ENCODE results near the gene PDP2.

The PDP2 gene

GRCh38 chr16:66905633-66906539 is 25.6 kb downstream of the PDP2 start:
- no peaks in the 10 kb centered on the region for H3K4me1 ChIP-seq (ENCODE audit: control insufficient read depth, insufficient read depth, low read length)
- no peaks in the 10 kb centered on the region for H3K27me3 ChIP-seq (ENCODE audit: control insufficient read depth, insufficient read depth, low read length)
- no peaks in the 10 kb centered on the region for H3K36me3 ChIP-seq (ENCODE audit: control insufficient read depth, insufficient read depth, low read length)
- H3K4me3 ChIP-seq (ENCODE audit: low read depth, low read length), result no peak overlapping the region
- no peaks in the 10 kb centered on the region for H3K9me3 ChIP-seq (ENCODE audit: control insufficient read depth, insufficient read depth, low read length)
- H3K27ac ChIP-seq (ENCODE audit: low read depth, low read length), result no peak overlapping the region
- H3K9ac ChIP-seq (ENCODE audit: low read depth, low read length), result no peak overlapping the region

DNA sequence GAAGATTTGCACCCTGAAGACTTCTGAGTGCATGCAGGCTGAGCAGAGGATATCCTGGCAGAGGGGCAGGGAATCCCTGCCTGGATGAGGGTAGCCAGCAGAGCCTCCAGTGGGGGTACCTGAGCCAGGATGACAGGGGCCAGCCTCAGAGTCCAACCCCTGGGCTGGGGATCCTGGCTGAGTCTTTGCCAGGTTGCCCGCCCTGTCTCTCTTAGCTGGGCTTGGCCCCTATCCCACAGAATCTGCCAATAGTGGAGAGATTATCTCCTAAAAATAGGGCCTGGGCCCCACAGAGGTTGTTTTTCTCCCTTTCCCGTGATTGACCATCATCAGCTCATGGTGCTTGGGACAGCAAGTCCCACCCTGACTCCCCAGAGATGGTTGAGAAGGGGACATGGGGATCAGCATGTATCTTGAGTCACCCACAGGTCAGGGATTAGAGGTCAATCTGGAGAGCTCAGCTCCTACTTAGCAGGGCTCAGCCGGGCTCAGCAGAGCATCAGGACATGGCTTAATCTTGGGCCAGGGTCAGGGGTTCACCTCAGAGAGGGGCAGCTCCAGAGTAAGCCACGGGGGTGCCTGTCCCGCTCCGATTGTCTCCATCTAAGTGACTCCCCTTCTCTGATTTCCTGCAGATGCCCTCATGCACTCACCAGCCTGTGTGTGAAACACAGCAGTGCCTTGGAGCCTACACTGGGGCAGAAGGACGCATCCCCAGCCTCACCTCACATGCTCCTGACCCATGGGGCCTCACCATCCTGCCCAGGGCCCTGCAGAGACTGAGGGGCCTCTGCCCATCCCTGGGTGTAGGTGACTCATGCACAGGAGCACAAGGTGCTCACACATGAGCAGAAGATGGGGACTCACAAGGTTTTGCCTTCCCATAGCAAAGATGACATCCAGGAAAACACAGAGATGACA is 26.9 kb downstream of the PDP2 start:
- Histone ChIP-seq H3K36me3 (ENCODE audit: control insufficient read depth, insufficient read depth, low read length) (no peaks in the 10 kb centered on the region), H3K4me1 (ENCODE audit: control insufficient read depth, insufficient read depth, low read length) (no peaks in the 10 kb centered on the region), H3K9me3 (ENCODE audit: control insufficient read depth, insufficient read depth, low read length) (no peaks in the 10 kb centered on the region), H3K4me3 (ENCODE audit: low read depth, low read length) (no peak overlapping the region), H3K9ac (ENCODE audit: low read depth, low read length) (no peak overlapping the region), H3K27ac (ENCODE audit: low read depth, low read length) (no peak overlapping the region), H3K27me3 (ENCODE audit: control insufficient read depth, insufficient read depth, low read length) (no peaks in the 10 kb centered on the region)

DNA sequence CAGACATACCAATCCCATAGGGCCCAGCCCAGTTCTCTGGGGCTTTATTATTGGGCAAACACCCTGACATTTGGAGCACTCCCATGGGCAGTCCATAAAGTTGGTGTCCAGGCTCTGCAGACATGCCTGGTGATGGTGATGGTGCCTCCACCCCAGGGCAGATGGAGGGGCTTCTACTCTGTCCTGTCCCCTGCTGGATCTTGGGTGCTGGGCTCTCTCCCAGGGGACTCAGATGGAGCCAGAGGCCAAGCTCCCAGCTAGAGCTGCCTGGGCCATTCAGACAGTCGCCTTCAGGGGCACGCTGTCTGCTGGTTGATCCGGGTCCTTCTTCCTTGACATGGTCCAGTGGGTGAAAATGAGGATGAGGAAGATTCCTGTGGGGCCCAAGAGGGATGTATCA is 27.8 kb downstream of the PDP2 start:
- Histone ChIP-seq H3K36me3 (ENCODE audit: control insufficient read depth, insufficient read depth, low read length) (no peaks in the 10 kb centered on the region), H3K4me1 (ENCODE audit: control insufficient read depth, insufficient read depth, low read length) (no peaks in the 10 kb centered on the region), H3K27ac (ENCODE audit: low read depth, low read length) (no peak overlapping the region), H3K9ac (ENCODE audit: low read depth, low read length) (no peak overlapping the region), H3K9me3 (ENCODE audit: control insufficient read depth, insufficient read depth, low read length) (no peaks in the 10 kb centered on the region), H3K27me3 (ENCODE audit: control insufficient read depth, insufficient read depth, low read length) (no peaks in the 10 kb centered on the region), H3K4me3 (ENCODE audit: low read depth, low read length) (no peak overlapping the region)

GRCh38 chr16:66908762-66909559 is 28.6 kb downstream of the PDP2 start:
- H3K4me1 ChIP-seq (ENCODE audit: control insufficient read depth, insufficient read depth, low read length), result no peaks in the 10 kb centered on the region
- H3K36me3 ChIP-seq (ENCODE audit: control insufficient read depth, insufficient read depth, low read length), result no peaks in the 10 kb centered on the region
- no peaks in the 10 kb centered on the region for H3K27me3 ChIP-seq (ENCODE audit: control insufficient read depth, insufficient read depth, low read length)
- no peaks in the 10 kb centered on the region for H3K9me3 ChIP-seq (ENCODE audit: control insufficient read depth, insufficient read depth, low read length)
- no peak overlapping the region for H3K9ac ChIP-seq (ENCODE audit: low read depth, low read length)
- H3K27ac ChIP-seq (ENCODE audit: low read depth, low read length), result no peak overlapping the region
- H3K4me3 ChIP-seq (ENCODE audit: low read depth, low read length), result no peak overlapping the region

DNA sequence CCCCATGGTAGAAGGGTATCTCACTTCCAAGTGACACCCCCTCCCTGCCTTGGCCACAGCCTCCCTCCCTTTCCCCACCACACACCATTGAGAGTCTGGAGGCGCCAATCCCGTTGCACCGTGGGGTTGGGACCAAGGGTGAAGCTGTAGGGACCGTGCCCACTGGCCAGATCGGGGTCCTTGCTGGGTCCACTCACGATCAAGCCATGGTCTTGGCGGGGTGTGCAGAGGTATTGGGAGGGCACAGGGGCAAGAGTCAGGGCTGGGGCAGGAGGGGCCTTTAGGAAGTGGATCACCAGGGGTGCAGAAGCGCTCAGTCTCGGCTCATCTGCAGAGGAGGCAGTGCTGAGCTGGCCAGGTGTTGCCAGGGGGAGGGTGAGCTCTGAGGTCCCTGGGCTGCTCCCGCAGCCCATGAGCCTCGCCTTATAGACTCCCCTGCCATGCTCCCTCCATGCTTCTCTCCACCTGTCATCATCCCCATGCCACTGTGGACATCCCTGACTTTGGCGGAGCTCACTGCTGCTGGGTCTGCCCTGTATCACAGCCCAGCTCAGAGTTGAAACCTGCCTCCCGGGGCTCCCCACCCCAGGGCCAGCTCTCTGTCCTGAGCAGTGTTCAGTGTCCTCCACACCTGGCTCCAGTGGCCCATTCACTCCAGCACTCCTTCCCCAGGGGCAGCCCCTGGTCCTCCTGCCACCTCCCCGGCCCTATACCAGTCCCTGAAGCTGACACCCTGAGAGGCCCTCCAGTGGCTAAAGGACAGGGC is 30.0 kb downstream of the PDP2 start:
- no peak overlapping the region for H3K4me3 ChIP-seq (ENCODE audit: low read depth, low read length)
- H3K36me3 ChIP-seq (ENCODE audit: control insufficient read depth, insufficient read depth, low read length), result no peaks in the 10 kb centered on the region
- H3K27ac ChIP-seq (ENCODE audit: low read depth, low read length), result no peak overlapping the region
- H3K9me3 ChIP-seq (ENCODE audit: control insufficient read depth, insufficient read depth, low read length), result no peaks in the 10 kb centered on the region
- no peak overlapping the region for H3K9ac ChIP-seq (ENCODE audit: low read depth, low read length)
- no peaks in the 10 kb centered on the region for H3K4me1 ChIP-seq (ENCODE audit: control insufficient read depth, insufficient read depth, low read length)
- H3K27me3 ChIP-seq (ENCODE audit: control insufficient read depth, insufficient read depth, low read length), result no peaks in the 10 kb centered on the region

DNA sequence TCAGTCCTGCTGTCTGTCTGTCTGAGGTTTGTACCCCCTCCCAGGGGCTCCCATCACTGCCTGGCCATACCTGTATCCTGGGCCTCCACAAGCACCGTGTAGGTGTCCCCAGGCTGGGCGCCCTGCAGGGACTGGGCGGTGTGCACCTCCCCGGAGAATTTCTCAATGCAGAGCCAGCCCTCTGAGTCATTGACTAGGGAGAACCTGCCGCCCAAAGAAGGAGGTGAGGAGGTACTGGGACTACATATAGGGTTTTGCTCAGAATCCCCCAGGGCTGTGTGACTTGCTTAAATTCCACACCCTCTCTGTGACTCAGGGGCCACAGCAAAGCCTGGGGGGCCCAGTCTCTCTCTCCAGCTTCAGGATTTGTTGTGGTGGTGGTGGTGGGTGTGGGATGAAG is 30.8 kb downstream of the PDP2 start:
- Histone ChIP-seq H3K27me3 (ENCODE audit: control insufficient read depth, insufficient read depth, low read length) (no peaks in the 10 kb centered on the region), H3K4me3 (ENCODE audit: low read depth, low read length) (no peak overlapping the region), H3K27ac (ENCODE audit: low read depth, low read length) (no peak overlapping the region), H3K9ac (ENCODE audit: low read depth, low read length) (no peak overlapping the region), H3K9me3 (ENCODE audit: control insufficient read depth, insufficient read depth, low read length) (no peaks in the 10 kb centered on the region), H3K36me3 (ENCODE audit: control insufficient read depth, insufficient read depth, low read length) (no peaks in the 10 kb centered on the region), H3K4me1 (ENCODE audit: control insufficient read depth, insufficient read depth, low read length) (no peaks in the 10 kb centered on the region)

DNA sequence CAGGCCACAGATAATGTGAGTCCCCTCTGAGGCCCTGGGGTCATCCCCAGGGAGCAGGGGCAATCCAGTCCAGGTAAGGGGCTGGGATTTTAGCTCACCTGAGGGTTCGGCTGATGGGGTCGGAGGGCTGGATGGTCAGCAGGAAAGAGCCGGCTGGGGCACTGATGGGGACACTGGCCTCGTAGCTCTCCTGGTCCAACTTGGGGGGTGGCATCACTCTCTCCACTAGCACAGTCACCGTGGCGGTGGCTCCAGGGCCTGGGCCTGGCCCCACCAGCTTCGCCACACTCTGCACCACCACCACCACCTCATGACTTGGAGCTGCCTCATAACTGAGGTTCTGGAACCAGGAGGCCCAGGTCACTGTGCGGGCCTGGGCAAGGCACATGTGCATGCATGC is 31.5 kb downstream of the PDP2 start:
- no peak overlapping the region for H3K9ac ChIP-seq (ENCODE audit: low read depth, low read length)
- no peaks in the 10 kb centered on the region for H3K36me3 ChIP-seq (ENCODE audit: control insufficient read depth, insufficient read depth, low read length)
- no peaks in the 10 kb centered on the region for H3K9me3 ChIP-seq (ENCODE audit: control insufficient read depth, insufficient read depth, low read length)
- H3K27me3 ChIP-seq (ENCODE audit: control insufficient read depth, insufficient read depth, low read length), result no peaks in the 10 kb centered on the region
- no peak overlapping the region for H3K4me3 ChIP-seq (ENCODE audit: low read depth, low read length)
- no peak overlapping the region for H3K27ac ChIP-seq (ENCODE audit: low read depth, low read length)
- no peaks in the 10 kb centered on the region for H3K4me1 ChIP-seq (ENCODE audit: control insufficient read depth, insufficient read depth, low read length)

- Histone ChIP-seq H3K4me3 (ENCODE audit: low read depth, low read length) (no peak overlapping the region), H3K9me3 (ENCODE audit: control insufficient read depth, insufficient read depth, low read length) (no peaks in the 10 kb centered on the region), H3K36me3 (ENCODE audit: control insufficient read depth, insufficient read depth, low read length) (no peaks in the 10 kb centered on the region), H3K9ac (ENCODE audit: low read depth, low read length) (no peak overlapping the region), H3K4me1 (ENCODE audit: control insufficient read depth, insufficient read depth, low read length) (no peaks in the 10 kb centered on the region), H3K27me3 (ENCODE audit: control insufficient read depth, insufficient read depth, low read length) (no peaks in the 10 kb centered on the region), H3K27ac (ENCODE audit: low read depth, low read length) (no peak overlapping the region)
Measured at GRCh38 chr16:66913081-66913480, 32.8 kb downstream of the PDP2 start.

DNA sequence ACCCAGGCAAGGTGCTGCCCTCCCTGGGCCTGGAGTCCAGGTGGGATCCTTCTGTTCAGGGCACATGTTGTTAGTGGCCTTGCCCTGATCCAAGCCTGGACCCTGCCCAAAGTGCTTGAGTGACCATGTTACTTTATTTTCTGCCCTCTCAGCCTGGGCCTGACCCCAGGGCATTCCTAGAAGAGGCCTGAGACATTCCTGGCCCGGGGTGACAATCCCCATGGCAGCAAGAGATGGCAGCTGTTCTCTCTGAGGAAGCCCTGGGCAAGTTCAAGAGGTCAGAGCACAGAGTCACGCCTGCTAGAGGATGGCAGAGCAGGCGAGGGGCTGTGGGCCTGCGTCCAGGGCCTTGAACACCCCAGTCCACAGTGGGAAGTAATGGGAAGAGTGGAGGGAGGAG is 33.4 kb downstream of the PDP2 start:
- H3K4me1 ChIP-seq (ENCODE audit: control insufficient read depth, insufficient read depth, low read length), result no peaks in the 10 kb centered on the region
- H3K9ac ChIP-seq (ENCODE audit: low read depth, low read length), result no peak overlapping the region
- no peaks in the 10 kb centered on the region for H3K36me3 ChIP-seq (ENCODE audit: control insufficient read depth, insufficient read depth, low read length)
- H3K4me3 ChIP-seq (ENCODE audit: low read depth, low read length), result no peak overlapping the region
- no peaks in the 10 kb centered on the region for H3K27me3 ChIP-seq (ENCODE audit: control insufficient read depth, insufficient read depth, low read length)
- H3K9me3 ChIP-seq (ENCODE audit: control insufficient read depth, insufficient read depth, low read length), result no peaks in the 10 kb centered on the region
- H3K27ac ChIP-seq (ENCODE audit: low read depth, low read length), result no peak overlapping the region

GRCh38 chr16:66914541-66914940 is 34.2 kb downstream of the PDP2 start:
- Histone ChIP-seq H3K4me1 (ENCODE audit: control insufficient read depth, insufficient read depth, low read length) (no peaks in the 10 kb centered on the region), H3K9ac (ENCODE audit: low read depth, low read length) (no peak overlapping the region), H3K27me3 (ENCODE audit: control insufficient read depth, insufficient read depth, low read length) (no peaks in the 10 kb centered on the region; the same call in 1 of the 2 replicates), H3K27ac (ENCODE audit: low read depth, low read length) (no peak overlapping the region), H3K9me3 (ENCODE audit: control insufficient read depth, insufficient read depth, low read length) (no peaks in the 10 kb centered on the region), H3K36me3 (ENCODE audit: control insufficient read depth, insufficient read depth, low read length) (no peaks in the 10 kb centered on the region), H3K4me3 (ENCODE audit: low read depth, low read length) (no peak overlapping the region)

All from HUES48 (cell line).